HEK293T (cell line): ENCODE measurements around the gene SVIL.

ENCODE experiments used
- FOXA1 ChIP-seq: fragments of 450-650 bp; IDR thresholded peaks from 2 replicates; pipeline ENCODE4 v1.6.1; 2016; ENCODE audit warnings: mild to moderate bottlenecking
- HDGF ChIP-seq: fragments of 450-650 bp; IDR thresholded peaks from 2 replicates; pipeline ENCODE4 v1.6.1; 2017; ENCODE audit warnings: antibody characterized with exemption, borderline replicate concordance
- SP1 ChIP-seq: fragments of 450-650 bp; IDR thresholded peaks from 2 replicates; pipeline ENCODE4 v1.6.1; 2017
- SUZ12 ChIP-seq: fragments of 450-650 bp; IDR thresholded peaks from 2 replicates; pipeline ENCODE4 v1.6.1; 2016; ENCODE audit warnings: mild to moderate bottlenecking

DNA sequence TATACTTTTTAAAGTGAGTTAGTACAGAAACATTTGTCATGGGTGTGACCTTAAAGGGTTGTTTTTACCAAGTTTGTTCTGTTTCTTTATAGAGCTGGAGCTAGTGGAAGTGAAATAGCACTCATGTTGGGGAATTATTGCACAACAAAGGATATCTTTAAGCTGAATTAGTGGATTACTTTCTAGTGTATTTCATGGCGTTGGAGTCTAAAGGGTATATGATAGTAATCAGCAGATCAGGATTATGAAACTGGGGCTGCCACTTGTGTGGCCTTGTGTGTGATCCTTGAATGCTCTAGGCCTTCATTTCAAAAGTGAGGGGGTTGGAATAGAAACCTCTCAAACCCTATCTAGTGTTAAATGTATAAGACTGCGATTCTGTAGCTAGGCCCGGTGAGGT lies 222.3 kb downstream of the SVIL start:
- TF ChIP-seq SP1 (no peak), FOXA1 (no peak), HDGF (no peak), SUZ12 (no peak)
